GM23248 (cell line): Measurements from ENCODE around the gene CUTC. TPM values are rescaled to one million over a fixed set of nuclear protein-coding genes. Genes with fewer than 3 reads are reported as not detected.

Experiments
- DNase-seq: peaks from one replicate; pipeline ENCODE4 v3.0.0-alpha.2; 2015
- H2AFZ ChIP-seq: fragments of 200-600 bp; sonication (generic); 2 replicates; pipeline ENCODE4 v1.6.1; 2016; ENCODE audit warnings: antibody characterized with exemption
- H3F3A ChIP-seq: fragments of 200-600 bp; sonication (generic); 2 replicates; pipeline ENCODE4 v1.6.1; 2016; ENCODE audit warnings: mild to moderate bottlenecking, antibody characterized with exemption, mixed run types; ENCODE audit not compliant: insufficient read depth
- H3K27ac ChIP-seq: fragments of 200-600 bp; sonication (generic); 2 replicates; pipeline ENCODE4 v1.5.1; 2016; ENCODE audit warnings: mild to moderate bottlenecking
- H3K27me3 ChIP-seq: fragments of 200-600 bp; sonication (generic); replicated peaks from 2 replicates; pipeline ENCODE4 v1.6.1; 2016; ENCODE audit warnings: mild to moderate bottlenecking; ENCODE audit not compliant: insufficient read depth
- H3K36me3 ChIP-seq: fragments of 200-600 bp; sonication (generic); 2 replicates; pipeline ENCODE4 v1.6.1; 2016; ENCODE audit warnings: low read depth, mild to moderate bottlenecking
- H3K4me1 ChIP-seq: fragments of 200-600 bp; sonication (generic); 2 replicates; pipeline ENCODE4 v1.6.1; 2016; ENCODE audit warnings: mild to moderate bottlenecking; ENCODE audit not compliant: insufficient read depth
- H3K4me2 ChIP-seq: fragments of 200-600 bp; sonication (generic); one replicate; pipeline ENCODE4 v1.6.1; 2016; ENCODE audit warnings: mild to moderate bottlenecking; ENCODE audit not compliant: unreplicated experiment
- H3K4me3 ChIP-seq: fragments of 200-600 bp; sonication (generic); 2 replicates; pipeline ENCODE4 v1.5.1; 2016; ENCODE audit warnings: mild to moderate bottlenecking
- H3K79me2 ChIP-seq: fragments of 200-600 bp; sonication (generic); 2 replicates; pipeline ENCODE4 v1.6.1; 2016; ENCODE audit warnings: mild to moderate bottlenecking; ENCODE audit not compliant: insufficient read depth
- H3K9ac ChIP-seq: fragments of 200-600 bp; sonication (generic); 2 replicates; pipeline ENCODE4 v1.6.1; 2016; ENCODE audit warnings: mild to moderate bottlenecking
- H3K9me2 ChIP-seq: fragments of 200-600 bp; sonication (generic); 2 replicates; pipeline ENCODE4 v1.6.1; 2016; ENCODE audit warnings: mixed run types, mild to moderate bottlenecking, moderate library complexity; ENCODE audit not compliant: insufficient read depth
- H3K9me3 ChIP-seq: fragments of 200-600 bp; sonication (generic); one replicate; pipeline ENCODE4 v1.6.1; 2017; ENCODE audit warnings: low read depth
- H4K20me1 ChIP-seq: fragments of 200-600 bp; sonication (generic); 2 replicates; pipeline ENCODE4 v1.6.0; 2016; ENCODE audit not compliant: insufficient read depth
- EZH2 ChIP-seq: fragments of 200-600 bp; sonication (generic); IDR thresholded peaks from 2 replicates; pipeline ENCODE4 v1.6.1; 2018; ENCODE audit warnings: antibody characterized with exemption, mild to moderate bottlenecking; ENCODE audit not compliant: insufficient read depth, poor library complexity, severe bottlenecking
- EZH2phosphoT487 ChIP-seq: fragments of 200-600 bp; sonication (generic); IDR thresholded peaks from 2 replicates; pipeline ENCODE4 v1.6.1; 2018; ENCODE audit warnings: antibody characterized with exemption, moderate library complexity, mild to moderate bottlenecking, low read depth; ENCODE audit not compliant: insufficient read depth
- WGBS, 2 experiments: methylation state at CpG; one replicate each; pipeline ENCODE4 v1.1.6; 2015 to 2017; ENCODE audit warnings: low lambda C conversion rate in 2 of 2, low coverage in 1 of 2; ENCODE audit errors: missing lambda C conversion rate in 2 of 2; 5-methylcytosine and 5-hydroxymethylcytosine counted together
- in situ Hi-C: fragments of 300-500 bp; cut with MboI; formaldehyde crosslinking; loops from 2 replicates; pipeline ENCODE4 v1.15.0; 2020
- polyA plus RNA-seq: library from polyadenylated mRNA; unstranded; fragments of >200 nt; fragmentation: Nextera tagmentation; extraction: Ambion mirVana; gene quantifications from 2 replicates; pipeline ENCODE4 v1.2.1, GENCODE V29; 2016
- total RNA-seq: library from RNA; depleted of rRNA; stranded (reverse); fragments of >200 nt; shearing (Covaris generic); gene quantifications from 2 replicates; pipeline ENCODE4 v1.2.3, GENCODE V29; 2014

Gene CUTC
- total and polyA plus RNA-seq, 2 experiments from 2014 or later = 20.9 to 25.7 TPM

- Histone ChIP-seq H3F3A (peaks cover 36% of the 10 kb centered on the region), H3K9me2 (no peaks in the 10 kb centered on the region), H3K4me2 (peak overlapping the region; percentile 66), H3K36me3 (no peaks in the 10 kb centered on the region), H3K27me3 (no peaks in the 10 kb centered on the region), H3K27ac (peak overlapping the region; percentile 87), H3K4me3 (peak overlapping the region; percentile 36), H3K9me3 (no peaks in the 10 kb centered on the region), H3K4me1 (peaks cover 36% of the 10 kb centered on the region), H3K79me2 (no peaks in the 10 kb centered on the region), H4K20me1 (no peaks in the 10 kb centered on the region), H3K9ac (peak overlapping the region; percentile 53), H2AFZ (peak overlapping the region; percentile 53)
- TF ChIP-seq EZH2phosphoT487 (no peak), EZH2 (no peak)
- DNase-seq = peak; percentile 89
- WGBS, 2 experiments = 2% methylated on average over 6 of the region's 6 CpGs
- in situ Hi-C loops = no loop called here
These were observed 56.7 kb downstream of the CUTC start for GRCh38 chr10:99788598-99789256.

DNA sequence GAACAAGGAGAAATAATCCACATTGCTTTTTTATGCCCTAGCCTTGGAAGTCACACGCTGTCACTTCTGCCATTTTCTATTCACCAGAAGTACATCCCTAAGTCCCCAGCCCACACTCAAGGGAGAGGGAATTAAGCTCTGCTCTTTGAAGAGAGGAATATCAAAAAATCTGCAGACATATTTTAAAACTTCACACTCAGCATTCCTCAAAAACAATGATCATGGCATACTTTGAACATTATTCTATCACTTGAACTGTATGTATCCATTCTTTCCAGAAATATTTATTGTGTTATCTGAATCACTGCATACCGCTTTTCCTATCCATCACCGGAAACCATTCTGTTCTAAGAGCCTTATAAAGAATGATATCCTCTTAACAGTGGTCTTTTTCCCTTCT, 59.8 kb downstream of the CUTC start:
- DNase-seq = no peak
- no peaks in the 10 kb centered on the region for H3K36me3 ChIP-seq
- no peaks in the 10 kb centered on the region for H3K9me2 ChIP-seq
- in situ Hi-C loops = no loop called here
- no peaks in the 10 kb centered on the region for H3K9me3 ChIP-seq
- no peaks in the 10 kb centered on the region for H3K27me3 ChIP-seq
- no peak overlapping the region for H3K27ac ChIP-seq
- H3K79me2 ChIP-seq = no peaks in the 10 kb centered on the region
- no peak overlapping the region for H3K9ac ChIP-seq
- no peaks in the 10 kb centered on the region for H4K20me1 ChIP-seq
- H2AFZ ChIP-seq = no peak overlapping the region
- no peak overlapping the region for H3K4me2 ChIP-seq
- peaks cover 14% of the 10 kb centered on the region for H3K4me1 ChIP-seq
- 87 to 89% methylated on average over 3 of the region's 3 CpGs for WGBS, 2 experiments
- H3F3A ChIP-seq = peaks cover 24% of the 10 kb centered on the region
- TF ChIP-seq EZH2phosphoT487 (no peak), EZH2 (no peak)
- no peak overlapping the region for H3K4me3 ChIP-seq

- no peak overlapping the region for H2AFZ ChIP-seq
- no peak overlapping the region for H3K27ac ChIP-seq
- TF ChIP-seq EZH2phosphoT487 = no peak
- no peak for TF ChIP-seq EZH2
- H3F3A ChIP-seq = peaks cover 11% of the 10 kb centered on the region
- no peak overlapping the region for H3K9ac ChIP-seq
- no peak overlapping the region for H3K4me2 ChIP-seq
- WGBS, 2 experiments = 93 to 98% methylated on average over 4 of the region's 4 CpGs
- in situ Hi-C loops = no loop called here
- H4K20me1 ChIP-seq = no peaks in the 10 kb centered on the region
- no peak for DNase-seq
- no peaks in the 10 kb centered on the region for H3K9me2 ChIP-seq
- H3K36me3 ChIP-seq = no peaks in the 10 kb centered on the region
- H3K79me2 ChIP-seq = no peaks in the 10 kb centered on the region
- peaks cover 5% of the 10 kb centered on the region; the same call in 1 of the 2 replicates for H3K4me1 ChIP-seq
- no peaks in the 10 kb centered on the region for H3K9me3 ChIP-seq
- no peak overlapping the region for H3K4me3 ChIP-seq
- H3K27me3 ChIP-seq = no peaks in the 10 kb centered on the region
These were observed 61.8 kb downstream of the CUTC start for GRCh38 chr10:99793819-99794218.

GRCh38 chr10:99796928-99797327, 64.9 kb downstream of the CUTC start:
- Histone ChIP-seq H3K9me2 (no peaks in the 10 kb centered on the region), H3K36me3 (no peaks in the 10 kb centered on the region), H3K27ac (no peak overlapping the region), H3K4me1 (no peaks in the 10 kb centered on the region), H3K27me3 (no peaks in the 10 kb centered on the region), H3K4me3 (no peak overlapping the region), H3F3A (no peaks in the 10 kb centered on the region), H3K9ac (no peak overlapping the region), H3K4me2 (no peak overlapping the region), H2AFZ (no peak overlapping the region), H3K79me2 (no peaks in the 10 kb centered on the region), H3K9me3 (no peaks in the 10 kb centered on the region), H4K20me1 (no peaks in the 10 kb centered on the region)
- WGBS, 2 experiments = 78 to 82% methylated on average over 6 of the region's 6 CpGs
- no peak for DNase-seq
- in situ Hi-C loops = no loop called here
- no peak for TF ChIP-seq EZH2
- no peak for TF ChIP-seq EZH2phosphoT487
